Activated T-helper 2 cell treated with anti-CD3 and anti-CD28 coated beads, Interferon-gamma antibody, Interleukin-2, Interleukin-4, amounts not matched to agents 10 μg/mL and 5 μg/mL and 100 μg/mL, durations not matched to agents 14 hours and 24 hours and 36 hours (primary cell): ENCODE data around the gene C10orf95. TPM values are rescaled to one million over a fixed set of nuclear protein-coding genes. Genes with fewer than 3 reads are reported as not detected.

Experiments used
- total RNA-seq: library from RNA; stranded (reverse); gene quantifications from 2 replicates; pipeline ENCODE4 v1.2.3, GENCODE V29; 2022

C10orf95 gene
- total RNA-seq, 1 donor from 2014 or later, result not detected

Other genes starting within 250 kb of the C10orf95 start
- not detected in 2 replicates for gene ELOVL3, start 225.2 kb downstream of the C10orf95 start, total RNA-seq
- 0.30 and 0.46 TPM in 2 replicates for gene PITX3, start 210.0 kb downstream of the C10orf95 start, total RNA-seq
- gene GBF1, start 206.0 kb downstream of the C10orf95 start, total RNA-seq, result 47.9 and 49.2 TPM in 2 replicates
- 310 and 323 TPM in 2 replicates for gene NFKB2, start 55.8 kb downstream of the C10orf95 start, total RNA-seq
- gene PSD, start 32.8 kb downstream of the C10orf95 start, total RNA-seq, result 10.6 and 13.4 TPM in 2 replicates
- gene FBXL15, start 30.7 kb downstream of the C10orf95 start, total RNA-seq, result 14.8 and 15.1 TPM in 2 replicates
- gene CUEDC2, start 19.0 kb downstream of the C10orf95 start, total RNA-seq, result 60.7 and 67.5 TPM in 2 replicates
- gene ACTR1A, start 51.2 kb upstream of the C10orf95 start, total RNA-seq, result 66.9 and 69.7 TPM in 2 replicates
- gene SUFU, start 52.4 kb upstream of the C10orf95 start, total RNA-seq, result 11.1 and 12.4 TPM in 2 replicates
- 76.7 and 82.9 TPM in 2 replicates for gene TRIM8, start 192.9 kb upstream of the C10orf95 start, total RNA-seq